Measurements from ENCODE around the gene SEMA4D.

Gene SEMA4D

GRCh38 chr9:89383030-89383720 is 114.7 kb downstream of the SEMA4D start:
- peak overlapping the region; percentile 63 for H3K27ac Mint-ChIP-seq
- peaks cover 69% of the 10 kb centered on the region for H3K36me3 Mint-ChIP-seq (ENCODE audit: low read depth)
- H3K9me3 Mint-ChIP-seq, result no peaks in the 10 kb centered on the region
- H3K4me1 Mint-ChIP-seq (ENCODE audit: low read depth), result peaks cover 37% of the 10 kb centered on the region
- no peak overlapping the region for H3K4me3 Mint-ChIP-seq
- H3K27me3 Mint-ChIP-seq (ENCODE audit: low read depth), result no peaks in the 10 kb centered on the region

DNA sequence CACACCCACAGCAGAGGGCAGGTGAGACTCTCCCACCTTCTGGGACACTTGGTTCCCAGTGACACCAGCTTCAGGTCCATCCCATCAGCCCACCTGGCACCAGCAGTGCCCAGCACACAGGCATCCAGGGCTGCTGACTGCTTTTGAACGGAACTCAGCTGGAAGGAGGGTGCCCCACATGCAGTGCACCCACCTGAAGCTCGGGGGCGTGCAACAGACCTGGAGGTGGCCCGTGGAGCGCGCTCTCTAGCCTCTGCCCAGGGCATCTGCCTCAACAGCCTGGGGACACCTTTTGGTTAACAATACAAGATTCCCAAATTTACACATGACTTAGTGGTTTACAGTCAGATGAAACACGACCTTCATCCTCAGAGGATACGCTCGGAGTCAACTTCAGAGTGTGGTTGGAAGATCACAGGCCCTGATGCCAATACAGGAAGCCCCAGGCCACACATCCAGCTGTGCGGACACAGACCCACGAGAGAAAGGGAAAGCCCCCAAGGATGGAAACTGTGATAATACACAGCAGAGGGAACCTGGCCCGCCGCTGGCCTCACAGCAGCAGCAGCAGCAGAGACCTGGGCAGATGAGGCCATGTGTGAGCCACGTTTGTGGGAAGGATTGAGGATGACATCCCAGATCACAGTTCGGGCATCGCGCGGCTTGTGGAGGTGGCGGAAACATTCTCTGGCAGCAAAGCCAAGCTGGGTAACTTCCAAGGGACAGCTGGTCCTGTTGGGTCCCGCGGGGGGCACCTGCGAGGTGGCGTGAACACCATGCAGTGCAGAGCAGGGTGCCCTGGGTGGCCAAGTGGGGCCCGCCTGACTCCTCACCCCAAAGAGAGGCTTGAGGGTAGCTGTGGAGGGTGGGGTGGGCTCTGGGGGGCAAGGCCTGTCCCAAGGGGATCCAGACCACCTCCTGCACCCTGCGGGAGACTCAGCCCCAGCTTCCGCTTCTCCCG is 115.6 kb downstream of the SEMA4D start:
- H3K4me3 Mint-ChIP-seq, result no peak overlapping the region
- no peaks in the 10 kb centered on the region for H3K27me3 Mint-ChIP-seq (ENCODE audit: low read depth)
- peak overlapping the region; percentile 49 for H3K27ac Mint-ChIP-seq
- H3K36me3 Mint-ChIP-seq (ENCODE audit: low read depth), result peaks cover 74% of the 10 kb centered on the region
- H3K4me1 Mint-ChIP-seq (ENCODE audit: low read depth), result peaks cover 39% of the 10 kb centered on the region
- no peaks in the 10 kb centered on the region for H3K9me3 Mint-ChIP-seq

- peaks cover 45% of the 10 kb centered on the region for H3K4me1 Mint-ChIP-seq (ENCODE audit: low read depth)
- no peak overlapping the region for H3K4me3 Mint-ChIP-seq
- no peaks in the 10 kb centered on the region for H3K27me3 Mint-ChIP-seq (ENCODE audit: low read depth)
- H3K36me3 Mint-ChIP-seq (ENCODE audit: low read depth), result peaks cover 77% of the 10 kb centered on the region
- H3K9me3 Mint-ChIP-seq, result no peaks in the 10 kb centered on the region
- no peak overlapping the region for H3K27ac Mint-ChIP-seq
Measured at GRCh38 chr9:89381308-89381609, 116.7 kb downstream of the SEMA4D start.

DNA sequence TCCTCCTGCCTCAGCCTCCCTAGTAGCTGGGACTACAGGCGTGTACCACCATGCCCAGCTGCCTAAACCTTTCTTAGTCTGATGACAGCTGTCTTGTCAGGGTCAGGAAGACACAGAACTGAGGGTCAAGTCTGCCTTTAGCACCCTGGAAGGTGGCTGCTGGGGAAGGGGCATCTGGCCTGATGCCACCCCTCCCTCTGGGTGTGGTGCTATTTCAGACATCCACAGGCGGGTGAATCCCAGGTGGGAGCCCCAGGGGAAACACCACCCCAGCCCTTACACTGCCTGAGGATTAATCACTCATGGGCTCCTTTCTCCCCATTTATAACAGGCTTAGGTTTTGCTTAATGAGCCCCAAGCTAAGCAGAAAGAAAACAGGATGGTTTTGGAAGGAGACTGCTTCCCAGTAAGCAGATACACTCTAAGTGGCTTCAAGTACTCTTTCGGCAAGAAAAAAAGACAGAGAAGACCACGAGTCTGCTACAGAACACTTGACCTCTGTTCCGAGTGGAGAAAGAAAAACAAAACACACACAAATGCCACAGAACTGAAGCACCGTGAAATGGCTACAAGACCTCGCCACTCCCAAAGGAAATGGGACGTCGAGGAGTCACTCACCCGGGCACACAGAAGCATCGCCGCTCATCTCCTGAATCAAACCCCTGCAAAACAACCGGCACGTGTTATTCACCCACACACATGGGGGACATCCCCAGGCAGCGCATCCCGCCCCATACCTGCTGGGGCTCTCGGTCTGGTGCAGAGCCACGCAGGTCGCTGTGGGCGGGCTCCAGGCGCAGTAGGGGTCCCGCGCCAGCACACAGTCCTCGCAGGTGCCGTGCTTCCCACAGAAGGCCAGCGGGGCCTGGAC is 117.2 kb downstream of the SEMA4D start:
- Mint-ChIP-seq H3K27me3 (ENCODE audit: low read depth) (no peaks in the 10 kb centered on the region), H3K9me3 (no peaks in the 10 kb centered on the region), H3K36me3 (ENCODE audit: low read depth) (peaks cover 72% of the 10 kb centered on the region), H3K27ac (peak overlapping the region; percentile 31), H3K4me3 (no peak overlapping the region), H3K4me1 (ENCODE audit: low read depth) (peaks cover 47% of the 10 kb centered on the region)

GRCh38 chr9:89379508-89380115 is 118.3 kb downstream of the SEMA4D start:
- Mint-ChIP-seq H3K36me3 (ENCODE audit: low read depth) (peaks cover 69% of the 10 kb centered on the region), H3K27ac (peak overlapping the region; percentile 67), H3K4me3 (peak overlapping the region; percentile 35), H3K9me3 (no peaks in the 10 kb centered on the region), H3K4me1 (ENCODE audit: low read depth) (peaks cover 49% of the 10 kb centered on the region), H3K27me3 (ENCODE audit: low read depth) (no peaks in the 10 kb centered on the region)

- Mint-ChIP-seq H3K9me3 (no peaks in the 10 kb centered on the region), H3K36me3 (ENCODE audit: low read depth) (peaks cover 64% of the 10 kb centered on the region), H3K27ac (peak overlapping the region; percentile 67), H3K27me3 (ENCODE audit: low read depth) (no peaks in the 10 kb centered on the region), H3K4me3 (peak overlapping the region; percentile 35), H3K4me1 (ENCODE audit: low read depth) (peaks cover 50% of the 10 kb centered on the region)
Measured at GRCh38 chr9:89379031-89379430, 118.9 kb downstream of the SEMA4D start.

DNA sequence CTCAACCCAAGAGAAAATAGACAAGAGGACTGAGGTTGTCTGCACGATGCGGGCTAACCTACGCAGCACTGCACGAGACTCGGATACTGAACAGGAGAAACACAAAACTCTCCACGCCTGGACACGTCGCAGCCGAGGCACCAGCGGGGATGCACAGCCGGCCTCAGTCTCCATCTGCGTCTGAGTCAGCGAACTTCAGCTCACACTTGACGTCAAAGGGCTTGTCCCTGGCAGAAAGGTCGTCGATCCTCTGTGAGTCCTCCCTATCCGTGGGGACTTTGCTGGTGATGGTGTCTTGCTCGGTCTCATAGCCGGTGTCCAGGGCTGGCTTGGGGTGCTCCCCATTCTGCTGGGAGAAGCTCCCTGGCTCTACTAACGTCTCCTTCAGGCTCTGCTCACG is 119.4 kb downstream of the SEMA4D start:
- no peak overlapping the region for H3K4me3 Mint-ChIP-seq
- H3K36me3 Mint-ChIP-seq (ENCODE audit: low read depth), result peaks cover 61% of the 10 kb centered on the region
- peaks cover 46% of the 10 kb centered on the region for H3K4me1 Mint-ChIP-seq (ENCODE audit: low read depth)
- H3K27ac Mint-ChIP-seq, result peak overlapping the region; percentile 67
- no peaks in the 10 kb centered on the region for H3K27me3 Mint-ChIP-seq (ENCODE audit: low read depth)
- H3K9me3 Mint-ChIP-seq, result no peaks in the 10 kb centered on the region

- H3K4me3 Mint-ChIP-seq, result no peak overlapping the region
- H3K9me3 Mint-ChIP-seq, result no peaks in the 10 kb centered on the region
- peaks cover 55% of the 10 kb centered on the region for H3K36me3 Mint-ChIP-seq (ENCODE audit: low read depth)
- no peaks in the 10 kb centered on the region for H3K27me3 Mint-ChIP-seq (ENCODE audit: low read depth)
- peaks cover 46% of the 10 kb centered on the region for H3K4me1 Mint-ChIP-seq (ENCODE audit: low read depth)
- H3K27ac Mint-ChIP-seq, result no peak overlapping the region
Measured at GRCh38 chr9:89377411-89377810, 120.5 kb downstream of the SEMA4D start.

DNA sequence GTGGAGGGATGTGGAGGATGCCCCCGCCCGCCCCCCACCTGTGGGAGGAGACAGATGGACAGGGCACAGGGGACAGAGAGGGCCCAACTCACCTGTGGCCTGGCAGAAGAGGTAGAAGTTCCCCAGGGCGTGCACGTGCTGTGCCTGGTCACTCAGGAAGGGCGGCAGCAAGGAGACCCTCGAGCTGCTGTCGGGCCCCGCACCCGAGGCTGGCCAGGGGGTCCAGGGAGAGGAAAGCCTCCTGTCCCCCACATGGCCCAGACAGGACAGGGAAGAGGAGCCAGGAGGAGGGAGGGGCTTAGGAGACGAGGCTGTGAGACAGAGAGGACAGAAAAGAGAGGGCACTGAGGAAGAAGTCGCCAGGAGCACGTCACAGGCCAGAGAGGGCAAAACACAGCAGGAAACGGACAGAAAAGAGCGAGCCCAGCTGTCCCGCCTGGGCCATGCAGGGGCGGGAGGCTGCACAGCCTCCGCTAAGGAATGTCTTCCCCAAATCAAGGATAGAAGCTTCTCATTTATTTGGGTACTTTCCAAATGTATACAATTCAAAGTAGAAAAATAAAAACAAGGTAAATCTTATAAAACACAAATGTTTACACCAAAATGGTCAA is 121.1 kb downstream of the SEMA4D start:
- H3K27ac Mint-ChIP-seq, result peak overlapping the region; percentile 45

DNA sequence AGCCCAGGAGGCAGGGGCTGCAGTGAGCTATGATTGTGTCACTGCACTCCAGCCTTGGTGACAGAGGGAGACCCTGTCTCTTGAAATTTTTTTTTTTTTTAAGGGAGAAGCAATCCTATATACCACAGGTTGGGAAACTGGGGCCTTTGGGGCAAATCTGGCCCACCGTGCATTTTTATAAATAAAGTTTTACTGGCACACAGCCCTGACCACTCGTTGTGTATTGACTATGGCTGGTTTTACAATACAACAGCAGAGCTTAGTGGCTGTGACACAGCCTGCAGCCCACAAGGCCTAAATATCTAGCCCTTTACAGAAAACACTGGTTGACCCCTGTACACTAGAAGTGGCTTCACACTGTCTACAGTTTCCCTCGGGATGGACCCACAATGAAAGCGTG is 121.6 kb downstream of the SEMA4D start:
- Mint-ChIP-seq H3K36me3 (ENCODE audit: low read depth) (peaks cover 48% of the 10 kb centered on the region), H3K4me1 (ENCODE audit: low read depth) (peaks cover 40% of the 10 kb centered on the region), H3K9me3 (no peaks in the 10 kb centered on the region), H3K27ac (peak overlapping the region; percentile 80), H3K4me3 (no peak overlapping the region), H3K27me3 (ENCODE audit: low read depth) (no peaks in the 10 kb centered on the region)

More for the DNA sequence above, 121.1 kb downstream of the SEMA4D start:
- Mint-ChIP-seq H3K4me3 (no peak overlapping the region), H3K4me1 (ENCODE audit: low read depth) (peaks cover 45% of the 10 kb centered on the region), H3K9me3 (no peaks in the 10 kb centered on the region), H3K36me3 (ENCODE audit: low read depth) (peaks cover 54% of the 10 kb centered on the region), H3K27me3 (ENCODE audit: low read depth) (no peaks in the 10 kb centered on the region)

DNA sequence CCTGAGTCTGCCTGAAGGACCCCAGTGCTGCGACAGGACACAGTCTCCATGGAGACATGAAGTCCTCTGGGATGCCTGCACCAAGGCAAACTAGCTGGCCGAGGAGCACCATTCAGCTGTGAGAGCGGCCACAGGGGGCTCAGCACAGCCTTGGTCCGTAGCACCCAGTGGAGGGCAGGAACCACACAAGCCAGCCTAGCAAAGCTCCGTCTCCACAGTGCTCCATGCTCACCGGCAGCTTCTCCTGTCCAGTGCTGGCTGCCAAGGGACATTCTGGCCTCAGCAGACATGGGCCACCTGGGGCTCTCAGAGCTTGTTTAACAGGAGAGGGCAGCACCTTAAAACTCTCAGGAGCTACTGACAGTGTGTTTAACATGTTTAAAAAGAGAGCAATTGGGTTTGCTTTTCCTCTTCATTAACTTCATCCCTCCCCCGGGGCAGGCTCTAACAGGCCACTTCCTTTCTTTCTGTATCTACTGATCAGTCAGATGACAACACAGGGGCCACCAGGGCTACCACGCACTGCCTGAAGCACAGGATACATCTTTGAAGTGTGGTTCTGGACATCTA is 122.6 kb downstream of the SEMA4D start:
- H3K4me3 Mint-ChIP-seq, result no peak overlapping the region
- H3K27me3 Mint-ChIP-seq (ENCODE audit: low read depth), result no peaks in the 10 kb centered on the region
- H3K36me3 Mint-ChIP-seq (ENCODE audit: low read depth), result peaks cover 41% of the 10 kb centered on the region
- peaks cover 36% of the 10 kb centered on the region for H3K4me1 Mint-ChIP-seq (ENCODE audit: low read depth)
- H3K27ac Mint-ChIP-seq, result peak overlapping the region; percentile 80
- H3K9me3 Mint-ChIP-seq, result no peaks in the 10 kb centered on the region

GRCh38 chr9:89374176-89374575 is 123.7 kb downstream of the SEMA4D start:
- Mint-ChIP-seq H3K4me1 (ENCODE audit: low read depth) (peaks cover 30% of the 10 kb centered on the region), H3K27me3 (ENCODE audit: low read depth) (no peaks in the 10 kb centered on the region), H3K36me3 (ENCODE audit: low read depth) (peaks cover 34% of the 10 kb centered on the region), H3K4me3 (no peak overlapping the region), H3K27ac (peak overlapping the region; percentile 51), H3K9me3 (no peaks in the 10 kb centered on the region)

DNA sequence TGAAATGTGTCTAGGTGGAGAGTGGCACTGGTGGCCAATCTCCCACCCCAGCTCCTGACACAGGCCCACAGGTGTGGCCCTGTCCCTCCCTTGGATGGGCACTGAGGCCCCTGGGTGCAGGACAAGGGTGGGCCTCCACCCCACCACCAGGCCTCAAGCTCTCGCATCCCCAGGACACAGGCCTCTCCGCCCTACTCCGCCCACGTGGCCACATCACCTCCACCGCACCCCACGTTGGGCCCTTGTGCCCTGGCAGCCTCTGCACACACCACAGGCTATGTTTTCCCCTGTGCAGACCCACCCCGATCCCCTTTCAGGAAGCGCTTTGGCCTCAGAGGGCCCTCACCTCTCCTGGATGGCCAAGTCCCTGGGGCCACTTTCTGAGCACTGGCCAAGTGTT is 124.9 kb downstream of the SEMA4D start:
- no peak overlapping the region for H3K4me3 Mint-ChIP-seq
- H3K36me3 Mint-ChIP-seq (ENCODE audit: low read depth), result peaks cover 22% of the 10 kb centered on the region
- H3K9me3 Mint-ChIP-seq, result no peaks in the 10 kb centered on the region
- no peaks in the 10 kb centered on the region for H3K27me3 Mint-ChIP-seq (ENCODE audit: low read depth)
- H3K4me1 Mint-ChIP-seq (ENCODE audit: low read depth), result peaks cover 27% of the 10 kb centered on the region
- peak overlapping the region; percentile 69 for H3K27ac Mint-ChIP-seq

All from T-helper 1 cell treated with Interleukin-12 subunit alpha and Interleukin-12 subunit beta and Interleukin-4 antibody, amounts not matched to agents 30 μg/mL and 1 μg/mL, for 36 hours (primary cell).